Measurements from ENCODE around the gene ACD.

- TF ChIP-seq CTCF (IDR thresholded peaks at IDR 0.05; ENCODE audit: borderline replicate concordance, extremely low read depth, low read length, poor library complexity, severe bottlenecking) (no peak), EZH2 (IDR thresholded peaks at IDR 0.05; ENCODE audit: borderline replicate concordance, low read depth, low read length, severe bottlenecking) (no peak)
Measured at GRCh38 chr16:67662653-67663010, 2.6 kb upstream of the ACD start.
